Heart left ventricle (tissue), 13 donors: ENCODE data around the gene PLA2G4B.

Experiments used
- CTCF ChIP-seq, 12 donors: fragments of 200-600 bp; sonication (generic) in 4 of 12; IDR thresholded peaks; one replicate each; pipeline versions ENCODE4 v1.5.0 to v1.8.0; 2018 to 2022; ENCODE audit warnings: antibody characterized with exemption in 12 of 12, mild to moderate bottlenecking in 5 of 12
- POLR2A ChIP-seq, 2 donors: fragments of 450-650 bp; IDR thresholded peaks; one replicate each; pipeline ENCODE4 v1.6.1; 2017; ENCODE audit warnings: antibody characterized with exemption in 2 of 2, mild to moderate bottlenecking in 2 of 2, moderate library complexity in 2 of 2
- donor health status: ischemic (EF 13 %, LVEDD 7.1; RV severe dilation, severe dysfunction).
- donor health status: DM: no; HTN: yes; CAD: no.
- donor health status: DM: no; HTN: no; CAD: no.
- donor health status: ischemic (EF 25% LVEDD 6.9; RV normal size, moderate dysfunction).
- donor health status: ischemic (EF 25% LVEDD 5.7; RV mildly dilated, moderate dysfunction).
- donor health status: ischemic (EF 35%, LVEDD 5.7; RV mildly dilated, moderate dysfunction).
- donor health status: nonischemic (EF 11% LVEDD 7.7; RV severe dilation, severe dysfunction).
- donor health status: DM: yes; HTN: yes; CAD: no.
- donor health status: PGD.
- donor health status: ischemic (EF 29% LVEDD 5.4; RV normal size, mild dysfunction).
- donor health status: nonischemic (EF 23%, LVEDD 6.1; RV moderate dilation, normal function).

- TF ChIP-seq CTCF (IDR thresholded peaks at IDR 0.05) (no peak), POLR2A (IDR thresholded peaks at IDR 0.05) (no peak)
Measured at GRCh38 chr15:41810651-41811431, 27.8 kb upstream of the PLA2G4B start.
